HG03439 (cell line): ENCODE results near the gene PPFIBP2.

ENCODE experiments used
- ATAC-seq: cut with Tn5 transposase; IDR thresholded peaks from one replicate; pipeline ENCODE4 v1.9.1; 2021; ENCODE audit warnings: mild to moderate bottlenecking, moderate library complexity; ENCODE audit not compliant: unreplicated experiment

PPFIBP2 gene

GRCh38 chr11:7683571-7683970 lies 169.8 kb downstream of the PPFIBP2 start:
- no peak for ATAC-seq

GRCh38 chr11:7686761-7687160 lies 173.0 kb downstream of the PPFIBP2 start:
- no peak for ATAC-seq

GRCh38 chr11:7687386-7687785 lies 173.6 kb downstream of the PPFIBP2 start:
- no peak for ATAC-seq

GRCh38 chr11:7688238-7688826 lies 174.5 kb downstream of the PPFIBP2 start:
- peak; percentile 56 for ATAC-seq

- ATAC-seq = no peak
Observed at GRCh38 chr11:7689239-7689638, 175.4 kb downstream of the PPFIBP2 start.

- ATAC-seq = peak; percentile 53
Observed at GRCh38 chr11:7690648-7691047, 176.8 kb downstream of the PPFIBP2 start.

GRCh38 chr11:7691759-7692350 lies 178.1 kb downstream of the PPFIBP2 start:
- ATAC-seq = no peak

- no peak for ATAC-seq
Observed at GRCh38 chr11:7692426-7692825, 178.6 kb downstream of the PPFIBP2 start.

- no peak for ATAC-seq
Observed at GRCh38 chr11:7694235-7694634, 180.4 kb downstream of the PPFIBP2 start.

GRCh38 chr11:7696424-7696823 lies 182.6 kb downstream of the PPFIBP2 start:
- no peak for ATAC-seq
